ENCODE data around the gene NPFFR2.

DNA sequence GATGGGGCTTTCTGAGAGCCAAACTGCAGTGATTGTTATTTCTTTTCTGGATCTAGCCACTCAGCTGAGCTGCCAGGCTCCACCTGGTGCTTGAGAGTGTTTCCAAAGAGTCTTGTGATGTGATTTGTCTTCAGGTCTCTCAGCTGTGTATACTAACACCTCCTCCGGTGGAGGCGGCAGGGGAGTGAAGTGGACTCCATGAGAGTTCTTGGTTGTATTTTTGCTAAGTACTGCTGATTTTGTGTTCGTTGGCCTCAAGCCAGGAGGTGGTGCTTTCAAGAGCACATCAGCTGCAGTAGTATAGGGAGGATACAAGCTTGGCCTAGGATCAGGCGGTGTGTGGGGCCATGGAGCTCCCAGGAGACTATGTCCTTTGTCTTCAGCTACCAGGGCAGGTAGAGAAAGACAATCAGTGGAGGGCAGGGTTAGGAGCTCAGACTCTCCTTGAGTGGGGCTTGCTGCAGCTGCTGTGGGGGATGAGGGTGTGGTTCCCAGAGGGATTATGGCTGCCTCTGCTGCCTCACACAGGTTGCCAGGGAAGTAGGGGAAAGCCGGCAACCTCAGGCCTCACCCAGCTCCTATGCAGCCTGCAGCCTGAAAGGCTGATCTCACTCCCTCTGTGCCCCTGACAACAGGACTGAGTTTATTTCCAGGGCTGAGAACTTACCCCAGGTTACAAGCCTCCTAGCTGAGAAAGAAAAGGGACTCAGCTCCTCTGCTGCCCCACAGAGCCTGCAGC, 62.4 kb downstream of the NPFFR2 start:
- TF ChIP-seq, protein P1, sequence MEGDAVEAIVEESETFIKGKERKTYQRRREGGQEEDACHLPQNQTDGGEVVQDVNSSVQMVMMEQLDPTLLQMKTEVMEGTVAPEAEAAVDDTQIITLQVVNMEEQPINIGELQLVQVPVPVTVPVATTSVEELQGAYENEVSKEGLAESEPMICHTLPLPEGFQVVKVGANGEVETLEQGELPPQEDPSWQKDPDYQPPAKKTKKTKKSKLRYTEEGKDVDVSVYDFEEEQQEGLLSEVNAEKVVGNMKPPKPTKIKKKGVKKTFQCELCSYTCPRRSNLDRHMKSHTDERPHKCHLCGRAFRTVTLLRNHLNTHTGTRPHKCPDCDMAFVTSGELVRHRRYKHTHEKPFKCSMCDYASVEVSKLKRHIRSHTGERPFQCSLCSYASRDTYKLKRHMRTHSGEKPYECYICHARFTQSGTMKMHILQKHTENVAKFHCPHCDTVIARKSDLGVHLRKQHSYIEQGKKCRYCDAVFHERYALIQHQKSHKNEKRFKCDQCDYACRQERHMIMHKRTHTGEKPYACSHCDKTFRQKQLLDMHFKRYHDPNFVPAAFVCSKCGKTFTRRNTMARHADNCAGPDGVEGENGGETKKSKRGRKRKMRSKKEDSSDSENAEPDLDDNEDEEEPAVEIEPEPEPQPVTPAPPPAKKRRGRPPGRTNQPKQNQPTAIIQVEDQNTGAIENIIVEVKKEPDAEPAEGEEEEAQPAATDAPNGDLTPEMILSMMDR (IDR thresholded peaks at IDR 0.05) = no peak
- no peak for TF ChIP-seq POLR2A (IDR thresholded peaks at IDR 0.05)
- no peak for TF ChIP-seq POLR2AphosphoS5 (IDR thresholded peaks at IDR 0.05)

Measured in gastroesophageal sphincter (tissue), 3 donors.